CD1c-positive myeloid dendritic cell (primary cell): ENCODE measurements around the gene WDR20.
"Not testable (repeated sequence)": the region's sequence is repeated elsewhere in the genome, so short reads cannot be mapped to it uniquely, and the experiment has no call there.

ENCODE experiments used
- DNase-seq: peaks from one replicate; pipeline ENCODE4 v3.0.0-alpha.2; 2016; ENCODE audit errors: extremely low spot score

WDR20 gene

GRCh38 chr14:102238131-102238530 lies 98.4 kb downstream of the WDR20 start:
- no peak for DNase-seq

- no peak for DNase-seq
Measured at GRCh38 chr14:102238766-102239165, 99.1 kb downstream of the WDR20 start.

- DNase-seq = no peak
Measured at GRCh38 chr14:102239231-102239630, 99.5 kb downstream of the WDR20 start.

GRCh38 chr14:102240481-102240880 lies 100.8 kb downstream of the WDR20 start:
- DNase-seq = not testable (repeated sequence)

- no peak for DNase-seq
Measured at GRCh38 chr14:102241147-102241546, 101.5 kb downstream of the WDR20 start.

GRCh38 chr14:102243795-102244194 lies 104.1 kb downstream of the WDR20 start:
- not testable (repeated sequence) for DNase-seq

GRCh38 chr14:102246071-102246470 lies 106.4 kb downstream of the WDR20 start:
- no peak for DNase-seq

- no peak for DNase-seq
Measured at GRCh38 chr14:102248121-102248520, 108.4 kb downstream of the WDR20 start.

- no peak for DNase-seq
Measured at GRCh38 chr14:102249041-102249440, 109.3 kb downstream of the WDR20 start.

GRCh38 chr14:102249981-102250380 lies 110.3 kb downstream of the WDR20 start:
- no peak for DNase-seq

GRCh38 chr14:102250636-102251035 lies 110.9 kb downstream of the WDR20 start:
- DNase-seq = no peak

- DNase-seq = no peak
Measured at GRCh38 chr14:102251161-102251560, 111.5 kb downstream of the WDR20 start.

GRCh38 chr14:102252834-102253801 lies 113.4 kb downstream of the WDR20 start:
- DNase-seq = no peak

GRCh38 chr14:102255401-102256190 lies 115.9 kb downstream of the WDR20 start:
- DNase-seq = no peak

GRCh38 chr14:102256716-102257115 lies 117.0 kb downstream of the WDR20 start:
- no peak for DNase-seq

GRCh38 chr14:102258136-102258535 lies 118.4 kb downstream of the WDR20 start:
- no peak for DNase-seq
